Liver (tissue), 9 donors: Measurements from ENCODE around the gene B3GALT2. TPM values are rescaled to one million over a fixed set of nuclear protein-coding genes. Genes with fewer than 3 reads are reported as not detected.
"Not testable (repeated sequence)": the region's sequence is repeated elsewhere in the genome, so short reads cannot be mapped to it uniquely, and the experiment has no call there.

Experiments
- DNase-seq: peaks from one replicate; pipeline ENCODE4 v3.0.0-alpha.2; 2017; ENCODE audit warnings: low spot score
- H3K27ac ChIP-seq, 2 donors: one replicate each; pipeline ENCODE4 v1.7.0; 2013; ENCODE audit warnings: inconsistent platforms in 2 of 2, low read length in 2 of 2, control low read depth in 1 of 2, low read depth in 1 of 2, mild to moderate bottlenecking in 1 of 2
- H3K27me3 ChIP-seq, 4 donors: one replicate each; pipeline versions ENCODE4 v1.6.1 to v1.7.0; 2013; ENCODE audit warnings: low read length in 3 of 4, inconsistent platforms in 1 of 4, mild to moderate bottlenecking in 1 of 4, moderate library complexity in 1 of 4; ENCODE audit not compliant: control insufficient read depth in 4 of 4, insufficient read depth in 4 of 4
- H3K36me3 ChIP-seq, 4 donors: one replicate each; pipeline versions ENCODE4 v1.6.1 to v1.7.0; 2013; ENCODE audit warnings: low read length in 3 of 4, mild to moderate bottlenecking in 3 of 4, low read depth in 1 of 4, moderate library complexity in 1 of 4; ENCODE audit not compliant: control insufficient read depth in 4 of 4, insufficient read depth in 3 of 4
- H3K4me1 ChIP-seq, 4 donors: one replicate each; pipeline versions ENCODE4 v1.6.1 to v1.7.0; 2013; ENCODE audit warnings: low read length in 3 of 4, mild to moderate bottlenecking in 3 of 4, moderate library complexity in 1 of 4; ENCODE audit not compliant: control insufficient read depth in 4 of 4, insufficient read depth in 4 of 4
- H3K4me3 ChIP-seq, 3 donors: one replicate each; pipeline versions ENCODE4 v1.6.1 to v1.7.0; 2013; ENCODE audit warnings: low read length in 3 of 3, control low read depth in 1 of 3, low read depth in 1 of 3, mild to moderate bottlenecking in 1 of 3
- H3K9ac ChIP-seq, 2 donors: one replicate each; pipeline ENCODE4 v1.7.0; 2013; ENCODE audit warnings: low read length in 2 of 2, mild to moderate bottlenecking in 2 of 2, moderate library complexity in 2 of 2, control low read depth in 1 of 2, low read depth in 1 of 2
- H3K9me3 ChIP-seq, 4 donors: one replicate each; pipeline versions ENCODE4 v1.6.1 to v1.7.0; 2013; ENCODE audit warnings: low read length in 3 of 4; ENCODE audit not compliant: control insufficient read depth in 4 of 4
- FOXA1 ChIP-seq: IDR thresholded peaks from 2 replicates; pipeline ENCODE4 v1.6.1; 2016; ENCODE audit warnings: antibody characterized with exemption
- FOXA2 ChIP-seq: IDR thresholded peaks from 2 replicates; pipeline ENCODE4 v1.6.1; 2016; ENCODE audit warnings: antibody characterized with exemption
- GABPA ChIP-seq, 2 donors: IDR thresholded peaks in 1 of 2; conservative IDR thresholded peaks in 1 of 2; 2 replicates each; pipeline ENCODE4 v1.6.1; 2016; ENCODE audit warnings: antibody characterized with exemption in 2 of 2, mild to moderate bottlenecking in 1 of 2, moderate library complexity in 1 of 2
- HNF4A ChIP-seq, 2 donors: conservative IDR thresholded peaks; 2 replicates each; pipeline ENCODE4 v1.6.1; 2016; ENCODE audit warnings: antibody characterized with exemption in 2 of 2, mild to moderate bottlenecking in 2 of 2
- HNF4G ChIP-seq: IDR thresholded peaks from 2 replicates; pipeline ENCODE4 v1.6.1; 2016; ENCODE audit warnings: antibody characterized with exemption
- JUND ChIP-seq, 2 donors: IDR thresholded peaks; 2 replicates each; pipeline ENCODE4 v1.6.1; 2016; ENCODE audit warnings: antibody characterized with exemption in 2 of 2
- MAX ChIP-seq: IDR thresholded peaks from 2 replicates; pipeline ENCODE4 v1.6.1; 2016; ENCODE audit warnings: antibody characterized with exemption
- NR2F2 ChIP-seq: IDR thresholded peaks from 2 replicates; pipeline ENCODE4 v1.6.1; 2016; ENCODE audit warnings: antibody characterized with exemption
- REST ChIP-seq: IDR thresholded peaks from 2 replicates; pipeline ENCODE4 v1.6.1; 2016; ENCODE audit warnings: antibody characterized with exemption, mild to moderate bottlenecking
- RXRA ChIP-seq, 2 donors: IDR thresholded peaks; 2 replicates each; pipeline ENCODE4 v1.6.1; 2017 to 2018; ENCODE audit warnings: antibody characterized with exemption in 2 of 2, mild to moderate bottlenecking in 1 of 2
- SP1 ChIP-seq: IDR thresholded peaks from 2 replicates; pipeline ENCODE4 v1.6.1; 2018; ENCODE audit warnings: antibody characterized with exemption, mild to moderate bottlenecking
- TAF1 ChIP-seq: conservative IDR thresholded peaks from 2 replicates; pipeline ENCODE4 v1.6.1; 2016; ENCODE audit warnings: antibody characterized with exemption, mild to moderate bottlenecking
- YY1 ChIP-seq: IDR thresholded peaks from 2 replicates; pipeline ENCODE4 v1.6.1; 2016; ENCODE audit warnings: antibody characterized with exemption, mild to moderate bottlenecking
- WGBS: extraction: QIAGEN DNeasy Blood & Tissue Kit; methylation state at CpG from one replicate; pipeline ENCODE4 v1.1.7; 2013; 5-methylcytosine and 5-hydroxymethylcytosine counted together
- polyA plus RNA-seq, 2 donors: library from polyadenylated mRNA; stranded (reverse) in 1 of 2; unstranded in 1 of 2; fragments of 200-250 nt in 1 of 2; fragments of >200 nt in 1 of 2; fragmentation: Nextera tagmentation in 1 of 2; extraction: Ambion mirVana in 1 of 2; gene quantifications; one replicate each; pipeline versions ENCODE4 v1.2.1 to v1.2.3, GENCODE V29; 2013 to 2015
- total RNA-seq, 2 donors: library from RNA; depleted of rRNA; stranded (reverse); fragments of >200 nt; gene quantifications; one replicate each; pipeline ENCODE4 v1.2.3, GENCODE V29; 2014
- TF ChIP-seq, protein P1 (sequence below): IDR thresholded peaks from 2 replicates; pipeline ENCODE4 v1.6.1; 2016; ENCODE audit warnings: antibody characterized with exemption
- donor health status: healthy.
- donor health status: healthy.
- donor health status: healthy.
- donor health status: healthy.
- donor health status: healthy.

The B3GALT2 gene
- total and polyA plus RNA-seq, 4 donors = 0.10 to 1.9 (median 0.35) TPM

- no peaks in the 10 kb centered on the region for H3K27me3 ChIP-seq
- peaks cover 0 to 2% (median 0%) of the 10 kb centered on the region in 4 donors for H3K36me3 ChIP-seq
- no peak overlapping the region for H3K27ac ChIP-seq
- no peak overlapping the region for H3K9ac ChIP-seq
- no peak overlapping the region for H3K4me3 ChIP-seq
- WGBS = 95% methylated on average over 3 of the region's 3 CpGs
- H3K4me1 ChIP-seq = peaks cover 0 to 21% (median 10%) of the 10 kb centered on the region in 4 donors
- TF ChIP-seq HNF4A (conservative IDR thresholded peaks at IDR 0.05) = no peak
- no peak for TF ChIP-seq GABPA (IDR thresholded peaks at IDR 0.05 in 1 of 2, conservative IDR thresholded peaks at IDR 0.05 in 1 of 2)
- TF ChIP-seq RXRA (IDR thresholded peaks at IDR 0.05) = no peak
- TF ChIP-seq NR2F2 = no peak
- TF ChIP-seq, protein P1, sequence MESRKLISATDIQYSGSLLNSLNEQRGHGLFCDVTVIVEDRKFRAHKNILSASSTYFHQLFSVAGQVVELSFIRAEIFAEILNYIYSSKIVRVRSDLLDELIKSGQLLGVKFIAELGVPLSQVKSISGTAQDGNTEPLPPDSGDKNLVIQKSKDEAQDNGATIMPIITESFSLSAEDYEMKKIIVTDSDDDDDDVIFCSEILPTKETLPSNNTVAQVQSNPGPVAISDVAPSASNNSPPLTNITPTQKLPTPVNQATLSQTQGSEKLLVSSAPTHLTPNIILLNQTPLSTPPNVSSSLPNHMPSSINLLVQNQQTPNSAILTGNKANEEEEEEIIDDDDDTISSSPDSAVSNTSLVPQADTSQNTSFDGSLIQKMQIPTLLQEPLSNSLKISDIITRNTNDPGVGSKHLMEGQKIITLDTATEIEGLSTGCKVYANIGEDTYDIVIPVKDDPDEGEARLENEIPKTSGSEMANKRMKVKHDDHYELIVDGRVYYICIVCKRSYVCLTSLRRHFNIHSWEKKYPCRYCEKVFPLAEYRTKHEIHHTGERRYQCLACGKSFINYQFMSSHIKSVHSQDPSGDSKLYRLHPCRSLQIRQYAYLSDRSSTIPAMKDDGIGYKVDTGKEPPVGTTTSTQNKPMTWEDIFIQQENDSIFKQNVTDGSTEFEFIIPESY = no peak
- no peak for TF ChIP-seq TAF1
- no peak for TF ChIP-seq FOXA2
- no peak for TF ChIP-seq YY1
- peaks cover 0 to 5% (median 0%) of the 10 kb centered on the region in 4 donors for H3K9me3 ChIP-seq
- DNase-seq = no peak
These were observed 3.2 kb upstream of the B3GALT2 start for GRCh38 chr1:193189442-193190095.

DNA sequence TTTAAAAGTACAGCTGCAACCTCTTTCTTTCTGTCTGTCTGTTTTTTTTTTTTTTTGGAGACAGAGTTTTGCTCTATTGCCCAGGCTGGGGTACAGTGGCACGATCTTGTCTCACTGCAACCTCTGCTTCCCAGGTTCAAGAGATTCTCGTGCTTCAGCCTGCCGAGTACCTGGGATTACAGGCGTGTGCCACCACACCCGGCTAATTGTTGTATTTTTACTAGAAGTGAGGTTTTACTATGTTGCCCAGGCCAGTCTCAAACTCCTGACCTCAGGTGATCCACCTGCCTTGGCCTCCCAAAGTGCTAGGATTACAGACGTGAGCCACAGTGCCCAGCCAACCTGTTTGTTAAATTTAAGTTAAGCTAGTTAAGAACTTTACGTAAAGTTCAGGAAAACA is 2.5 kb upstream of the B3GALT2 start:
- not testable (repeated sequence) for H3K27ac ChIP-seq
- peaks cover 0 to 24% (median 10%) of the 10 kb centered on the region in 4 donors for H3K4me1 ChIP-seq
- WGBS = 89% methylated on average over 7 of the region's 7 CpGs

DNA sequence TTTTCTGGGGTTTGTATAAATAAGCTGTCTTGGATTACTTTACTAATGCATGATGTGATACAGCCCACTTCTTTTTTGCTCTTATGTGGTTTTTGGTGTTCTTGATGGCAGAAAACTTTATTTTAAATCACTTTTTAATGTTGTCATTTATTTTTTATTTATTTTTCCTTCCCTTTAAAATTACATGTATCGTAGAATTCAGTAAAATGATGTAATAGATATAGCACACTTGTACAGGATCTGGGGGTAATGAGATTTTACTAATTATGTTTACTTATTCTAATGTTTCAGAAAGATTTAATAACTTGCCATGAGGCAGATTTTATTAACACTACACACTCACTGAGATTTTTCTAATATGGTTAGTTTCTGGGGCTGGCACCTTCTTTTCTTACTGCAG is 701 bp upstream of the B3GALT2 start:
- no peak for DNase-seq
- Histone ChIP-seq H3K27ac (no peak overlapping the region), H3K36me3 (peaks cover 0 to 2% (median 0%) of the 10 kb centered on the region in 4 donors), H3K4me3 (no peak overlapping the region), H3K4me1 (peaks cover 0 to 30% (median 12%) of the 10 kb centered on the region in 4 donors), H3K27me3 (no peaks in the 10 kb centered on the region), H3K9me3 (no peaks in the 10 kb centered on the region), H3K9ac (no peak overlapping the region)
- 88% methylated on average over 1 of the region's 1 CpG for WGBS
- TF ChIP-seq NR2F2 = no peak
- TF ChIP-seq HNF4A (conservative IDR thresholded peaks at IDR 0.05) = no peak
- no peak for TF ChIP-seq JUND (IDR thresholded peaks at IDR 0.05)
- TF ChIP-seq GABPA (IDR thresholded peaks at IDR 0.05 in 1 of 2, conservative IDR thresholded peaks at IDR 0.05 in 1 of 2) = no peak
- TF ChIP-seq TAF1 = no peak
- no peak for TF ChIP-seq RXRA (IDR thresholded peaks at IDR 0.05)
- no peak for TF ChIP-seq MAX
- TF ChIP-seq, protein P1 = no peak
- no peak for TF ChIP-seq HNF4G
- no peak for TF ChIP-seq FOXA1
- TF ChIP-seq REST = no peak
- TF ChIP-seq SP1 = no peak

More for the DNA sequence above, 2.5 kb upstream of the B3GALT2 start:
- not testable (repeated sequence) for H3K27me3 ChIP-seq, H3K9me3 ChIP-seq, H3K36me3 ChIP-seq, H3K4me3 ChIP-seq, H3K9ac ChIP-seq, DNase-seq
